NCI-H446 treated with DMSO at 0.1 percent for 48 hours (cell line): Measurements from ENCODE around the gene ADCY3.
A peak's percentile ranks its signal among the peaks of the same experiment; 100 is the strongest.

Experiments used
- DNase-seq: peaks from one replicate; lab custom pipeline; 2025; lab: John Stamatoyannopoulos, UW

The ADCY3 gene

DNA sequence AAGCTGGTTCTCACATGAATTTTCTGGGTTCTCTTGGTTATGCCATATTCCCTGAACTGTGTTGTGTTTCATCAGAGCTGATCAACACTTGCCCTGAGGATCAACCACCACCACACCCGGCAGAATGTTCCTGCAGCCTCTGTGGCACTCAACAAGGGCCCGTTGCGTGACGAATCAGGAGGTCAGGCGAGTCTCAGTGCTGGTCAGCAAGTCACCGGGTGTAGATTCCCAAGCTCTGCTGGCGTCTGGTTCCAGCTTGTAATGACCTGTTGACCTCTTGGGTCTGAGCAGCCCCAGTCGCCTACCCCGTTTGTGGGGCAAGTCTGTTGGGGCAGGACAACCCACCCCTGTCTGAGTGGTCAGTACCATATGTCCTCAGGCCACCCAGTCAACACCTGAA lies 46.0 kb downstream of the ADCY3 start:
- DNase-seq: no peak

GRCh38 chr2:24873619-24874018 lies 46.4 kb downstream of the ADCY3 start:
- DNase-seq: no peak

DNA sequence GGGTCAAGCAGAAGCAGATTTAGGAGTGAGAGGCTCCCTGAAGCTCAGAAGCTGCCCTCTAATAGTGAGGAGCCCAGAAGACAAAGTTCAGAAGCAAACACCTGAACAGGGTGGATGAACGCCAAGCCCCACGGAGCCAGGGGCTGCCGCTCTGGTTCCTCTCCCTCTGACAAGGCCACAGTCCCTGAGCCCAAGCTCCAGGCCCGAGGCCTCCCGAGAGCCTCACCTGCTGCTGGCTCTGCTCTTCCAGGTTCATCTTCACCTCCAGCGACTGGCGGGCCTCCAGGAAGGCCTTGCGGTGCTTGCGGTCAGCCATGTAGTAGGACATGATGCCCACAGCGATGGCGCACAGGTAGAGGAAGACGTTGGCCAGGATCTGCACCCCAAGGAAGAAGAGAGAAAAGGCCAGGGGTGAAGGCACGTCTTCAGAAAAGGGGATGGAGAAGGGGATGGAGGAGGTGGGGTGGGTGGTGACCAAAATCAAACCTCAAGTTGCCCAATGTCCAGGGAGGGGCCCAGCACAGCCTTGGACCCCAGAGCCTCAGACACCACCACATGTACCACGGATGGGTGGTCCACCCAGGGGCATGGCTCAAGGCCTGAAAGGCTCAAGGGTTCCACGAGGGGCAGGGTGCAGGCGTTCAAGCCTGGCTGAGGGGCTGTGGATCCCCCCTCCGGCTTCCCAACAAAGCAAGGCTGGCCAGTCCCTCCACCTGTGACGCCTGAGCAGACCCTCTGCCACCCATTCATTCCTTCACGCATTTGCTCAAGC lies 47.5 kb downstream of the ADCY3 start:
- no peak for DNase-seq

GRCh38 chr2:24871852-24872333 lies 48.1 kb downstream of the ADCY3 start:
- no peak for DNase-seq

DNA sequence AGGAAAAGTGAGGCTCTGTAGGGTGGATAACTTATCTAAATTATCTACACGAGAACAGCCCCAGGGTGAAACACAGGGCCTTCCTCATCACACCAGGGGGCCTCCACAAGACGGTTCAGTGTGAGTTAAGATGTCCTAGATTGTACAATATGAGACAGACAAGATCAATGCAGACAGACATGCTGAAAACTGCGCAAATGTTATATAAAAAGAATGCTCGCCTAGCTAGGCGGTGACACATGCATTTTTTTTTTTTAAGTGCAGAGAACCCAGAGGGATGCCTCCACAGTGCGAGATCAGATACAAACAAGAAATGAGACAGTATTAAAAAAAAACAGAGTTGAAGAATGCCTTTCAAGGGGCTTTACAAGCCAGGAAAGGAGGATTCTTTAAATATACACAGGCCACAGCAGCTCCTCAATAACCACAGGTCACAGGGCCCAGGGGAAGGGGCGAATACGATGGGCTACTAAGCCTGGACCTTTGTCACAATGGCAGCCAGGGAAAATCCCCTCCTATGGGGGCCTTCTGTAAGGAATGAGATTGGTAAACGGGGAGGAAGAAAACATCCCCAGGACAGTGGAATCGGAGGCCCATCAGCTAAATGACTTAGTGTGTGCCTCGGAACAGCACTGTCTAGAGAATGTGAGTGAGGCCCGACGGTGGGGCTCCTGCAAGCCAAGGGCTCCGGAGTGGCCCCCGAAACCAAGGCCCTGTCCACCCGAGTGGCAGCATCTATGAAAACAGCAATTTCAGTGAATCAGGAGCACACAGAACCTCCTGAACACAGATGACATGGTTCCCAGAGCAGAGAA lies 48.9 kb downstream of the ADCY3 start:
- DNase-seq: no peak

GRCh38 chr2:24870440-24870839 lies 49.6 kb downstream of the ADCY3 start:
- DNase-seq: no peak

- DNase-seq: no peak
Observed at GRCh38 chr2:24866946-24867345, 53.1 kb downstream of the ADCY3 start.

DNA sequence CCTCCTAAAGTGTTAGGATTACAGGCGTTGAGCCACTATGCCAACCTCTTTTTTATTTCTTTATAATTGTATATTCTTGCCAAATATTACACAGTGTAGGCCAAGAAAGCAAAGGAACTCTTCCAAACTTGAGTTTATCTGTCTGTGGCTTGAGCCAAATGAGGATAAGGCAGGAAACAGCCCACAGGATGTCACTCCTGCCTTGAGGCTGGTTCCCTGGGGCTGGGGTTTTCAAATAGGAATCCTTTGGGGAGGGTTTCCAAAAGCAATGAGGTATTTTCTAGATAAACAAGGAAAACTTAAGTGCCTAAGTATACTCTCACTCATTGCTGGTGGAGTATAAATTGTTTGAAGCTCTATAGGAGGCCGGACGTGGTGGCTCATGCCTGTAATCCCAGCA lies 56.4 kb downstream of the ADCY3 start:
- no peak for DNase-seq

DNA sequence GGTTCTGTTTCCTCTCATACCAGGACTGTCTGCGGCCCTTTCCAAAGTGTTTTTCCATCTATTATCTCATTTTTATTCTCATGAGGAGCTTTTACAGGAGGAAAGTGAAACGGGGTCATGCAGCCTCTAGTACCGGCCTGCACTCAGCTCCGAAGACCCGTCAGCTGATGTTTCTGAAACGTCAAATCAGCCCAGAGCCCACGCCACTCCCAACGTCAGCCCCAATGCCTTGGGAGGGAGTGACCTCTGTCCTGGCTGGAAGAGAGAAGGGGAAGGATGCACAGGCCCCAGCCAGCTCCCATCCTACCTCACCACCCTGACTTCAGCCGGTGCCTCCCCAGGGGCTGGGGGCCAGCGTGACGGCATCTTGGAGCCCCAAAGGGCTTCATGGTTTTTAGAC lies 58.5 kb downstream of the ADCY3 start:
- DNase-seq: no peak

DNA sequence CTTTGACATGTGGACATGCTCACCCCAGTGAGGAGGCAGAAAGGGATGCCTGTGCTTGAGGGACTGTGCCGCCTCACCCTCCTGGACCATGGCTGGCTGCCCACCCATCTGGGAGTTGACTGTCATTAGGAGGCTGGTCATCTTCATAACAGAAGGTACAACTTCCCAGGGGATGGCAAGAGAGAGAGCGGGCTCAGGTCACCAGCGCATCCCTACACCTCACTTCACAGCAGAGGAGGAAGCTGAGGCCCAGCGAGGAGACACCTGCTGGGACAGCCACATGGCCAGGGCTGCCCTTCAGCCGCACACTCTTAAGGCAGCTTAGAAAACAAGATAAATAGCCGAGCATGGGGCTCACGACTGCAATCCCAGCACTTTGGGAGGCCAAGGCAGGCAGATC lies 59.4 kb downstream of the ADCY3 start:
- DNase-seq: no peak

GRCh38 chr2:24859968-24860600 lies 60.0 kb downstream of the ADCY3 start:
- no peak for DNase-seq

DNA sequence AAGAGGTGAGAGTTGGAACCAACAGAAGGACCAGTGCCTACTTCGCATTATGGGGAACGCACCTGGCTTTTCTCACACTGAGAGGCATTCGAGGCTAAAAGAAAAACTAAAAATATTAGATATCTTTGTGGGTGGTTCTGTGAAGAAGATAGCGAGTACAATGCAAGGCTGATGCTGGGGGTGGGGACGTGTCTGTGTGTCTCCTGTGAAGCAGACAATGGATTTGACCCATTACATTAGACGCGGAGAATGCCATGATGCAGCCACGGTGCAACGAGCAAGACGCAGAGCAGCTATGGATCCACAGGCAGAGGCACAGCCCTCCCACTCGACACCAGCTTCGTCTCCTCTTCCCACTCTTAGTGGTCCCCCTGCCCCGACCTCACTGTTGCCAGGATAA lies 61.0 kb downstream of the ADCY3 start:
- no peak for DNase-seq

- no peak for DNase-seq
Observed at GRCh38 chr2:24857746-24858145, 62.3 kb downstream of the ADCY3 start.

GRCh38 chr2:24856791-24857211 lies 63.2 kb downstream of the ADCY3 start:
- no peak for DNase-seq

- peak; percentile 48 for DNase-seq
Observed at GRCh38 chr2:24855726-24856125, 64.3 kb downstream of the ADCY3 start.

- no peak for DNase-seq
Observed at GRCh38 chr2:24855022-24855622, 64.9 kb downstream of the ADCY3 start.

- no peak for DNase-seq
Observed at GRCh38 chr2:24853996-24854395, 66.0 kb downstream of the ADCY3 start.

GRCh38 chr2:24853046-24853445 lies 67.0 kb downstream of the ADCY3 start:
- DNase-seq: no peak

- no peak for DNase-seq
Observed at GRCh38 chr2:24852431-24853020, 67.5 kb downstream of the ADCY3 start.

GRCh38 chr2:24852026-24852425 lies 68.0 kb downstream of the ADCY3 start:
- no peak for DNase-seq

DNA sequence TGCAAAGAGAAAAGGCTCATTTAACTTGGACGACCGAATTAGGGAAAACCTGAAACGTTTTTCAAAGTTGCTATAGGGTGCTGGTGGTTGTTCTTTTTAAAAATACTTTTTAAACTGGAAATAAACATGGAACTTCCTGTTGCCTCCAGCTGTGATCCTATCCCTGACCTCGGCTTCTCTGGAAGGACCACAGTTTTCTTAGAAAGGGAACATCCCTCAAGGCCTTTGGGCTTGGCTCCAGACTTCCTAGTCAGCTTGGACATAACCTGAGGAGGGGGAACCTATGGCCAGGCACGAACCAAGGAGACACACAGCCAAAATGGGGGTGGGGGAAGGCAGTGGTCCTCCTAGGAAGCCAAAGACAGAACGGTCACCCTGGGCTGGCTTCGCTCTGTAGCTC lies 69.1 kb downstream of the ADCY3 start:
- no peak for DNase-seq

DNA sequence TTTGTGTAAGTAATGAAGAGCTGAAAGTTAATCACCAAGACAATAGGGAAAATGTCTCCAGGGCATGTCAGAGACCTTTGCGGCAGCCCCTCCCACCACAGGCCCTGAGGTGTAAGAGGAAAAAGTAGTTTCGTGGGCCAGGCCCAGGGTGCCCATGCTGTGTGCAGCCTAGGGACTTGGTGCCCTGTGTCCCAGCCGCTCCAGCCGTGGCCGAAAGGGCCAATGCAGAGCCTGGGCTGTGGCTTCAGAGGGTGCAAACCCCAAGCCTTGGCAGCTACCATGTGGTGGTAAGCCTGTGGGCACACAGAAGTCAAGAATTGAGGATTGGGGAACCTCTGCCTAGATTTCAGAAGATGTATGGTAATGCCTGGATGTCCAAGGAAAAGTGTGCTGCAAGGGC lies 74.3 kb downstream of the ADCY3 start:
- no peak for DNase-seq
